Ascending aorta (tissue), 2 donors: ENCODE results near the gene APCDD1. TPM values are rescaled to one million over a fixed set of nuclear protein-coding genes. Genes with fewer than 3 reads are reported as not detected.

Experiments used
- DNase-seq, 2 donors: peaks; one replicate each; pipeline ENCODE4 v3.0.0-alpha.2; 2019; ENCODE audit warnings: low spot score in 2 of 2
- H3K27ac ChIP-seq, 2 donors: fragments of 200-600 bp; sonication (generic); one replicate each; pipeline ENCODE4 v1.5.1; 2016 to 2017; ENCODE audit warnings: mild to moderate bottlenecking in 1 of 2
- H3K27me3 ChIP-seq: fragments of 200-600 bp; sonication (generic); one replicate; pipeline ENCODE4 v1.5.1; 2017
- H3K36me3 ChIP-seq, 2 donors: fragments of 200-600 bp; sonication (generic); one replicate each; pipeline ENCODE4 v1.5.1; 2016
- H3K4me1 ChIP-seq, 2 donors: fragments of 200-600 bp; sonication (generic); one replicate each; pipeline ENCODE4 v1.5.1; 2016 to 2017; ENCODE audit warnings: mild to moderate bottlenecking in 1 of 2
- H3K4me3 ChIP-seq, 2 donors: fragments of 200-600 bp; sonication (generic); one replicate each; pipeline ENCODE4 v1.5.1; 2016 to 2017; ENCODE audit warnings: mild to moderate bottlenecking in 1 of 2
- H3K9me3 ChIP-seq, 2 donors: fragments of 200-600 bp; sonication (generic); one replicate each; pipeline ENCODE4 v1.5.1; 2016
- intact Hi-C: fragments of 100-400 bp; cut with DNase I; formaldehyde crosslinking; loops from one replicate; pipeline ENCODE4 v1.15.1; 2023
- total RNA-seq: library from RNA; depleted of rRNA; stranded (reverse); fragments of >200 nt; gene quantifications from one replicate; pipeline ENCODE4 v1.1.0, GENCODE V29; 2016
- TF ChIP-seq, protein P1 (sequence below), 3 experiments: fragments of 200-600 bp in 2 of 3; fragments of 450-650 bp in 1 of 3; sonication (generic) in 2 of 3; IDR thresholded peaks; one replicate each; pipeline ENCODE4 v1.5.1; 2016 to 2019; ENCODE audit warnings: antibody characterized with exemption in 3 of 3, mild to moderate bottlenecking in 1 of 3, moderate library complexity in 1 of 3

Gene APCDD1
- total RNA-seq, 1 donor from 2014 or later: 77.0 TPM

DNA sequence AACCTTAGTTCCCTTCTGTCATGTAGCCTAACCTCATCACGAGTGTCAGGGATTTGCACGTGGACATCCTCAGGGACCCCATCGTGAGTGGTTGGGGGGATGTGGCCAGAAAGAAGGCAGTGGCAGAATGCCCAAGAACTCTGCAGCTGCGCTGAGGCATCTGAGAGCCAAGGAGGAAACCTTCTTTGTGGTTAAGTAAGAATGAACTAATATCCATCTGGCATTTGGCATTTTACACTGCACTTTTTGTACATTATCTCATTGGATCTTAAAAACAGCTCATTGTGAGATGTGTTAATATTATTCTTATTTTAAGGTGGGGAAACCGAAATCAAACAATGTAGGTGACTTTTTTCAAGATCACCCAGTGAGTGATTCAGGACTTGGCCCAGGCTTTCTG is 32.6 kb upstream of the APCDD1 start:
- no peak overlapping the region for H3K27ac ChIP-seq
- H3K4me3 ChIP-seq: no peak overlapping the region
- no peaks in the 10 kb centered on the region for H3K4me1 ChIP-seq
- intact Hi-C loops: no loop called here
- no peaks in the 10 kb centered on the region for H3K36me3 ChIP-seq
- TF ChIP-seq, protein P1, sequence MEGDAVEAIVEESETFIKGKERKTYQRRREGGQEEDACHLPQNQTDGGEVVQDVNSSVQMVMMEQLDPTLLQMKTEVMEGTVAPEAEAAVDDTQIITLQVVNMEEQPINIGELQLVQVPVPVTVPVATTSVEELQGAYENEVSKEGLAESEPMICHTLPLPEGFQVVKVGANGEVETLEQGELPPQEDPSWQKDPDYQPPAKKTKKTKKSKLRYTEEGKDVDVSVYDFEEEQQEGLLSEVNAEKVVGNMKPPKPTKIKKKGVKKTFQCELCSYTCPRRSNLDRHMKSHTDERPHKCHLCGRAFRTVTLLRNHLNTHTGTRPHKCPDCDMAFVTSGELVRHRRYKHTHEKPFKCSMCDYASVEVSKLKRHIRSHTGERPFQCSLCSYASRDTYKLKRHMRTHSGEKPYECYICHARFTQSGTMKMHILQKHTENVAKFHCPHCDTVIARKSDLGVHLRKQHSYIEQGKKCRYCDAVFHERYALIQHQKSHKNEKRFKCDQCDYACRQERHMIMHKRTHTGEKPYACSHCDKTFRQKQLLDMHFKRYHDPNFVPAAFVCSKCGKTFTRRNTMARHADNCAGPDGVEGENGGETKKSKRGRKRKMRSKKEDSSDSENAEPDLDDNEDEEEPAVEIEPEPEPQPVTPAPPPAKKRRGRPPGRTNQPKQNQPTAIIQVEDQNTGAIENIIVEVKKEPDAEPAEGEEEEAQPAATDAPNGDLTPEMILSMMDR (IDR thresholded peaks at IDR 0.05): no peak
- no peaks in the 10 kb centered on the region for H3K9me3 ChIP-seq
- no peaks in the 10 kb centered on the region for H3K27me3 ChIP-seq
- DNase-seq: no peak

DNA sequence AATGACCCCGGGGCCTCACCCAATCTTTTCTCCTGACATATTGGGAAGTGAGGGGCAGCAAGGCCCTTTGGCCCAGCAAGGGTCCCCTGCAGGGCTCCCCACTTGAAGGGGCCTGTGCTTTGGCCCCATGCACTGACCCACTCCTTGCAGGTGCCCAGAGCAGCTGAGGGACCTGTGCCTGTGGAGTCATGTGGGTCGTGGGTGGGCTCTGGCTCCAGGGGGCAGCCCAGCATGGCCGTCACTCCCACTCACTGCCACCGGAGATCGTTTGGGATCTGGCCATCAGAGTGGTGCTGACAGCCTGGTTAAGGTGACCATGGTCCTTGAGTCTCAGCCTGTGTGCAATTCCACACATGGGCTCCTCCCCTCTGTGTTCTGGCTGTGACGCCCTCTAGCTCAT is 31.7 kb upstream of the APCDD1 start:
- H3K4me3 ChIP-seq: no peak overlapping the region
- TF ChIP-seq, protein P1 (IDR thresholded peaks at IDR 0.05): no peak
- H3K27ac ChIP-seq: no peak overlapping the region
- no peaks in the 10 kb centered on the region for H3K36me3 ChIP-seq
- DNase-seq: no peak
- no peaks in the 10 kb centered on the region for H3K9me3 ChIP-seq
- no peaks in the 10 kb centered on the region for H3K27me3 ChIP-seq
- no peaks in the 10 kb centered on the region for H3K4me1 ChIP-seq
- intact Hi-C loops: no loop called here

DNA sequence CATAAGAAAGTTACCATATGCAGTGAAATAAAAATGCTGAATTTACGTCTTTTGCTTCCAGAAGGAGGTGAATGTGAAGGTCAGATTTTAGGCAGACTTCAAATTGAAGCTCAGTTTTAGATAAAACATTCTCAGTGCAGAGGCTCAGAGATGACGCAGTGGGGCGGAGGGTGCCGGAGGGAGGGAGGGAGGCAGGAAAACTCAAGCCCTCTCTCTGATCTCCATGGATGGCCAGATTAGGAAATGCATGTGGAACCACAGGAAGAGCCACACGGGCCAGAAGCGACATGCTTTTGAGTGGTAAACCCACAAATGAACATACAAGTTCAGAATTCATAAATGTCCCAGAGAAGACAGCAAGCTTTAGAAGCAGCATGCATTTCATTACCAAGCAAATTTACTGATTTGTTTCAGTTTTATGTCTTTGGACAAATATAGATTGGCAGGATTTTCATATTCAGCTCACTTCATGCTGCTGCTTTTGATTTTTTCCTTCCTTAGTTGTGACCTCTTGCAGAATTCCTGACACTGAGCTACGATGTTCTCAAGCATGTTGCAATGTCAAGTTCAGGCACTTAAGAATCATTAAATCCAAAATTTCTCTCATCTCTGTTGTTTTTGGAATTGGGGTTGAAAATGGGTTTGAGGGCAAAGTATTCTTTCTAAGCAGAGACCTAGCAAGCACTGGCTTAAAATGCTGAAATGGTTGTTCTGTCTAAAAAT is 29.7 kb upstream of the APCDD1 start:
- intact Hi-C loops: no loop called here
- H3K36me3 ChIP-seq: no peaks in the 10 kb centered on the region
- no peak overlapping the region for H3K27ac ChIP-seq
- peak in 1 of 2 donors; percentile 50 for DNase-seq
- no peaks in the 10 kb centered on the region for H3K4me1 ChIP-seq
- H3K27me3 ChIP-seq: no peaks in the 10 kb centered on the region
- H3K9me3 ChIP-seq: no peaks in the 10 kb centered on the region
- TF ChIP-seq, protein P1 (IDR thresholded peaks at IDR 0.05): no peak
- H3K4me3 ChIP-seq: no peak overlapping the region

DNA sequence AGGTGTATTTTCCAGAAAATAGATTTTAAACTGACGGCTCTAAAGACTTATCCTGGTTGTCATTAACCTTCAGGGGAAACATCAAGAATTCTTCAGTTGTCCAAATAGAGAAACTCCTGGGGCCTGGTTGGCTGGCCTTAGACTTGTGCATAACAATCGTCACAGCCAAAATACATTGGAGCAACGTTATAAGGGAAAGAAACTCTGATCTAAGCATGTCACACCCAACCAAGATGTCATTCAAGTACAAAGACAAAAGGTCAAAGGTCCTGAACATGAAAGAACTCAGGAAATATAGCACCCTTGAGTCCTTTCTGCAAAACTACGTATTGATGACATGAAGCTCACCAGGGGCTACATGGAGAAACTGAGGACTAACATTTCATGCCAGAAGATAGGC is 23.8 kb upstream of the APCDD1 start:
- H3K27ac ChIP-seq: no peak overlapping the region
- intact Hi-C loops: no loop called here
- no peaks in the 10 kb centered on the region for H3K4me1 ChIP-seq
- TF ChIP-seq, protein P1 (IDR thresholded peaks at IDR 0.05): no peak
- no peak overlapping the region for H3K4me3 ChIP-seq
- DNase-seq: no peak
- no peaks in the 10 kb centered on the region for H3K27me3 ChIP-seq
- no peaks in the 10 kb centered on the region for H3K36me3 ChIP-seq
- H3K9me3 ChIP-seq: no peaks in the 10 kb centered on the region

DNA sequence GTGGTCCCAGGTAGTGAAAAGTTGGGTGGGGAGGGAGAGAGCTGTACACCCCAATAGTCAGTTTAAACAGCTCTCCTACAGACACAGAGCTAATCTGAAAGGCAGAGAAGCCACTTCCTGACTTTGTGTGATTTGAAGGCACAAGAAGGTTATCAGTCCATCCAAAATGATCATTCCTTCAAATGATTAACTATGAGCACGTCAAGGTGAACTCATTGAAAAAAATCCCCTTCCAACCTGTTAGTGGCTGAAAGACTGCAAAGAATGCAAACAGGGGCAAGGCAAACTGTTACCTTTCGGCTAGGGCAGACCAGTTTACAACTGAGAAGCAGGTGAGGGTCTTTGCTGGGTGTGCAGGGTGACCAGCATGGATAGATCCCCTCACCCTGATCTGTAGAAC is 22.8 kb upstream of the APCDD1 start:
- DNase-seq: no peak
- H3K9me3 ChIP-seq: no peaks in the 10 kb centered on the region
- H3K4me1 ChIP-seq: no peaks in the 10 kb centered on the region
- no peak overlapping the region for H3K27ac ChIP-seq
- H3K27me3 ChIP-seq: no peaks in the 10 kb centered on the region
- H3K4me3 ChIP-seq: no peak overlapping the region
- TF ChIP-seq, protein P1 (IDR thresholded peaks at IDR 0.05): no peak
- no peaks in the 10 kb centered on the region for H3K36me3 ChIP-seq
- intact Hi-C loops: no loop called here

DNA sequence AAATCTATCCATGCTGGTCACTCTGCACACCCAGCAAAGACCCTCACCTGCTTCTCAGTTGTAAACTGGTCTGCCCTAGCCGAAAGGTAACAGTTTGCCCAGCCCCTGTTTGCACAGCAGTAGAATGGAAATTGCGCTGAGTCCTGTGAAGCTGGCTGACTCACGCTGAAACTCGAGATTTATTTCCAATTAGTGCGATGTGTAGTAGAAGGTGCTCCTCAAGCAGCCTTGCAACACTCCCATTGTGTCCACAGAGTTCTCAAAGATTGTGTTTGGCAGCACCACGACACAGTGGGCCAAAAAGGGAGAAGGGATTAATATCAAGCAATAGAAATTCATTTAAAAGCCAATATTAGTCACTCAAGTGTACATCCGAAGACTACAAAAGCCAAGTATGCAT is 21.7 kb upstream of the APCDD1 start:
- TF ChIP-seq, protein P1 (IDR thresholded peaks at IDR 0.05): no peak
- DNase-seq: no peak
- intact Hi-C loops: no loop called here
- Histone ChIP-seq H3K9me3 (no peaks in the 10 kb centered on the region), H3K4me3 (no peak overlapping the region), H3K27ac (no peak overlapping the region), H3K36me3 (no peaks in the 10 kb centered on the region), H3K4me1 (no peaks in the 10 kb centered on the region), H3K27me3 (no peaks in the 10 kb centered on the region)
